Fibroblast of lung (primary cell): Measurements from ENCODE around the gene PLCB2. TPM values are rescaled to one million over a fixed set of nuclear protein-coding genes. Genes with fewer than 3 reads are reported as not detected.

Source experiments
- DNase-seq, 2 donors: peaks; one replicate each; pipeline versions ENCODE4 v3.0.0 to v3.0.0-alpha.2; 2010; ENCODE audit warnings: low read depth in 2 of 2
- H2AFZ ChIP-seq: 2 replicates; pipeline ENCODE4 v1.5.1; 2012; ENCODE audit warnings: low read length, control low read depth, inconsistent platforms
- H3K27ac ChIP-seq: 2 replicates; pipeline ENCODE4 v1.5.1; 2011; ENCODE audit warnings: low read length, control low read depth; ENCODE audit not compliant: insufficient read depth
- H3K27me3 ChIP-seq: 2 replicates; pipeline ENCODE4 v1.5.1; 2011; ENCODE audit warnings: mild to moderate bottlenecking, low read length; ENCODE audit not compliant: control insufficient read depth, insufficient read depth
- H3K36me3 ChIP-seq: 2 replicates; pipeline ENCODE4 v1.5.1; 2011; ENCODE audit warnings: low read length; ENCODE audit not compliant: control insufficient read depth, insufficient read depth
- H3K4me1 ChIP-seq: 2 replicates; pipeline ENCODE4 v1.5.1; 2011; ENCODE audit warnings: low read length; ENCODE audit not compliant: control insufficient read depth, insufficient read depth; ENCODE audit errors: extremely low read depth
- H3K4me2 ChIP-seq: 2 replicates; pipeline ENCODE4 v1.5.1; 2011; ENCODE audit warnings: low read length, control low read depth; ENCODE audit not compliant: insufficient read depth; ENCODE audit errors: extremely low read depth
- H3K4me3 ChIP-seq, 4 experiments: fragments of 200-600 bp in 1 of 4; sonication (generic) in 1 of 4; replicated peaks in 1 of 4; 2 replicates each; pipeline ENCODE4 v1.5.1; 2011 to 2016; ENCODE audit warnings: low read length in 4 of 4, low read depth in 3 of 4, mild to moderate bottlenecking in 3 of 4, control low read depth in 2 of 4, inconsistent platforms in 1 of 4, mixed read lengths in 1 of 4; ENCODE audit not compliant: insufficient read depth in 1 of 4; ENCODE audit errors: control extremely low read depth in 1 of 4
- H3K79me2 ChIP-seq: 2 replicates; pipeline ENCODE4 v1.5.1; 2012; ENCODE audit warnings: mild to moderate bottlenecking, low read length, inconsistent platforms; ENCODE audit not compliant: control insufficient read depth, insufficient read depth
- H3K9ac ChIP-seq: 2 replicates; pipeline ENCODE4 v1.5.1; 2011; ENCODE audit warnings: mild to moderate bottlenecking, low read length, control low read depth; ENCODE audit not compliant: insufficient read depth
- H3K9me3 ChIP-seq: 2 replicates; pipeline ENCODE4 v1.5.1; 2012; ENCODE audit warnings: low read depth, low read length; ENCODE audit not compliant: control insufficient read depth, insufficient read depth
- H4K20me1 ChIP-seq: 2 replicates; pipeline ENCODE4 v1.5.1; 2011; ENCODE audit warnings: low read length; ENCODE audit not compliant: control insufficient read depth, insufficient read depth; ENCODE audit errors: extremely low read depth
- CTCF ChIP-seq, 2 donors: IDR thresholded peaks in 1 of 2; conservative IDR thresholded peaks in 1 of 2; 1 replicate in 1 of 2; 2 replicates in 1 of 2; pipeline ENCODE4 v1.5.1; 2011 to 2012; ENCODE audit warnings: low read length in 2 of 2, control low read depth in 1 of 2, inconsistent platforms in 1 of 2, low read depth in 1 of 2, mild to moderate bottlenecking in 1 of 2
- EZH2 ChIP-seq: IDR thresholded peaks from 2 replicates; pipeline ENCODE4 v1.5.1; 2012; ENCODE audit warnings: low read length, control low read depth, mild to moderate bottlenecking; ENCODE audit errors: missing control alignments
- polyA plus RNA-seq, 2 donors: library from polyadenylated mRNA; depleted of rRNA in 1 of 2; stranded (reverse) in 1 of 2; unstranded in 1 of 2; fragments of >200 nt; gene quantifications; 2 replicates each; pipeline ENCODE4 v1.2.1, GENCODE V29; 2011 to 2012; ENCODE audit warnings: missing spikeins in 1 of 2
- total RNA-seq: library from RNA; depleted of rRNA; stranded (reverse); fragments of >200 nt; gene quantifications from 2 replicates; pipeline ENCODE4 v1.2.1, GENCODE V29; 2014

PLCB2 gene
- total and polyA plus RNA-seq, 2 donors (not counting 1 experiment from before 2014, with no cell fraction given), result under 0.01 to 0.40 TPM

DNA sequence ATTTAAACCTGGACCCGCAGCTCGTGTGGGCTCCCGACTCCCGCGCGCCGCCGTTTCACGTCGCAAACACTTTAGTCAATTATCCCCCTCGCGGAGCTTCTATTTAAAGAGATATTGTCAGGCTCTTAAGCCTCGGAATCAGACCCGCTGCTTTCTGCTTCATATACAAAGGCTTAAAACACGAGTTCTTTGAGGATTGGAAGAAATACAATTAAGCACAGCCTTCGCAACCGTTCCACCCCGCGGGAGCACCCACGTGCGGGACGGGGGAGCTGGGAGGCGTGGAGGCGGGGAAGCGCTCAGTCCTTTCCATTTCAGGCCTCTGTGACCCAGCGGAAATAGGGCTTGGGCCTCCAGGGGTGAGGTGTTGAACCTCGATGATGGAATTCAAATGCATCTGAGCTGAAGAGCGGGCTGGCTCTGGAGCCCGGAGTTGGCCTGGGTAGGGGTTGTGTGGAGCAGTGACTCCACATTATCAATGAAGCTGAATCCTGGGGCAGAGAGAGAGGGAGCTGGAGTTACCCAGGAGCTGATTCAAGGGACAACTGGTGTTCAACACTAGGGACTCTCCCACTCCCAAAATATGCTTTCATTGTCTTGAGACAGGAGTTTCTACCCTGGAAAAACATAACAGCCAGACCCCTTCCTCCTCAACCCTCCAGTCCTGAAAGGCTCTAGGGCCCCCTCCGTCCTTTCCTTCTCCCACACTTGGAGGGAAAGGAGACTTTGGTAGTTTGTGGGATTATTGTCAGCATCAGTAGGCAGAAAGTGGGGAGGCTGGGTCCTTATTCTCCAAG, 27.3 kb downstream of the PLCB2 start:
- no peak overlapping the region for H2AFZ ChIP-seq
- H3K4me2 ChIP-seq, result no peak overlapping the region
- TF ChIP-seq CTCF (conservative IDR thresholded peaks at IDR 0.05 in 1 of 2, IDR thresholded peaks at IDR 0.05 in 1 of 2; ENCODE audit: low read depth in 1 of 2, low read length in 2 of 2), result no peak
- TF ChIP-seq EZH2, result peak; percentile 32
- H3K4me3 ChIP-seq, result no peak overlapping the region
- H3K4me1 ChIP-seq, result peaks cover 2% of the 10 kb centered on the region
- no peaks in the 10 kb centered on the region for H3K9me3 ChIP-seq
- H3K36me3 ChIP-seq, result no peaks in the 10 kb centered on the region
- H3K9ac ChIP-seq, result no peak overlapping the region
- DNase-seq, result no peak
- H3K27me3 ChIP-seq, result peaks cover 56% of the 10 kb centered on the region
- no peaks in the 10 kb centered on the region for H3K79me2 ChIP-seq
- no peak overlapping the region for H3K27ac ChIP-seq
- H4K20me1 ChIP-seq, result no peaks in the 10 kb centered on the region

GRCh38 chr15:40279437-40280141, 28.1 kb downstream of the PLCB2 start:
- Histone ChIP-seq H3K4me1 (peaks cover 2% of the 10 kb centered on the region), H3K9me3 (no peaks in the 10 kb centered on the region), H2AFZ (no peak overlapping the region), H3K27ac (no peak overlapping the region), H3K4me3 (no peak overlapping the region), H3K27me3 (peaks cover 56% of the 10 kb centered on the region), H3K79me2 (no peaks in the 10 kb centered on the region), H4K20me1 (no peaks in the 10 kb centered on the region), H3K4me2 (no peak overlapping the region), H3K36me3 (no peaks in the 10 kb centered on the region), H3K9ac (no peak overlapping the region)
- TF ChIP-seq EZH2, result no peak
- peak; percentile 81 to 93 for TF ChIP-seq CTCF (conservative IDR thresholded peaks at IDR 0.05 in 1 of 2, IDR thresholded peaks at IDR 0.05 in 1 of 2; ENCODE audit: low read depth in 1 of 2, low read length in 2 of 2)
- peak; percentile 17 to 48 for DNase-seq

DNA sequence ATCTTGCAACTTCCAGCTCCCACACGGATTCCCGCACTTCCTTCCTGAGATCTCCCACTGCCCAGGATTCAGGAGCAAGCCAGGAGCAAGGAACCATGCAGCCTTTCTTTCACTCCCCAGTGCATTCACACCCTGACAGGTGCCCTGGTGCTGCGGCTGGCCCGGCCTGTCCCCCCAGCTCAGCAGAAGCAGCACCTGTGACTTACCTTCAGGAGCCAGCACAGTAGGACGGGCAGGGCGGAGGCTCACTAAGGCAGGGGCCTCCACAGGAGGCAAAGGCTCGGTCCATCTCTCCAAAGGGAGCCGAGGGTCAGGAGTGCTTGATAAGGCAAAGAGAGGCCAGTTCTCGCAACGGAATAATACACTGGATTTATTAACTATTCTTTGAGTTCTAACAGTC, 29.7 kb downstream of the PLCB2 start:
- Histone ChIP-seq H3K36me3 (no peaks in the 10 kb centered on the region), H3K4me2 (no peak overlapping the region), H2AFZ (no peak overlapping the region), H3K4me3 (no peak overlapping the region), H3K9ac (no peak overlapping the region), H3K27me3 (peaks cover 43% of the 10 kb centered on the region), H3K27ac (no peak overlapping the region), H4K20me1 (no peaks in the 10 kb centered on the region), H3K4me1 (peaks cover 2% of the 10 kb centered on the region), H3K9me3 (no peaks in the 10 kb centered on the region), H3K79me2 (no peaks in the 10 kb centered on the region)
- no peak for DNase-seq
- no peak for TF ChIP-seq EZH2
- no peak for TF ChIP-seq CTCF (conservative IDR thresholded peaks at IDR 0.05 in 1 of 2, IDR thresholded peaks at IDR 0.05 in 1 of 2; ENCODE audit: low read depth in 1 of 2, low read length in 2 of 2)
